ENCODE results near the gene SPTBN4.

DNA sequence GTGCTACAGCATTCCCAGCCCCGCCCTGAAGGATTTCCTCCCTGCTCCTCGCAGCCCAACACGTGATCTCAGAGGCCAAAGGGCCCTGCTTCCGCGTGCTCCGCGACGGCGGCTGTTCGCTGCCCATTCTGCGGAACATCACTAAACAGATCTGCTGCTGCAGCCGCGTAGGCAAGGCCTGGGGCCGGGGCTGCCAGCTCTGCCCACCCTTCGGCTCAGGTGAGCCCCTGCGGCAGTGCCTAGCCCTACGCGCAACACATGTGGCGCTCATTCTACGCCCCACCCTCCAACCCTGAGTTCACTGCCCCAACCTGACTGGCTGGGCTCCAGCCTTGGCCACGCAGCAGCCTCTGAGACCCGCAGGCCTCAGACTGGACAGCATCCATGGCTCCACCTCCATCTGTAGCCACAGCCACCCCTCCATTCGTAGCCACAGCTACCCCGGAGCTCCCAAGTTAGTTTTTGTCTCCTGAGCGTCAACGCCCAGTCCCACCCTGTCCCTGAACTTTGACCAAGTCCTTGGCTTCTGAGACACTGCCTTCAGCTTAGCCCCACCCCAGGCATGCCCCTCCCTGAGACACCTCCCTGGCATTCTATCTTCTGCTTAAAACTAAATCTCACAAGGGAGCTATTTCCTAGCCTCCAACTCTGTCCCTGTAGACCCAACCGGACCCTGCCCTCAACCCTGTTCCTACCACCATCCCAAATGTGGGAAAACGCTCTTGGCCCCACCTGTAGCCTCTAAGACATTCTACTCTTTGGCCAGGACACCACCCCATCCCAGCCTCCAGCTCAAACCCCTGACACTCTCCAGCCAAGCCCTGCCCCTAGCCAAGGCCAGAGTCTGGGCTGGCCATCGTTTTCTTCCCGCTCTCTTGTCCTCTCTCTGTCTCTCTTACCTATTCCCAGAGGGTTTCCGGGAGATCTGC, 140.8 kb downstream of the SPTBN4 start:
- TF ChIP-seq, protein P1, sequence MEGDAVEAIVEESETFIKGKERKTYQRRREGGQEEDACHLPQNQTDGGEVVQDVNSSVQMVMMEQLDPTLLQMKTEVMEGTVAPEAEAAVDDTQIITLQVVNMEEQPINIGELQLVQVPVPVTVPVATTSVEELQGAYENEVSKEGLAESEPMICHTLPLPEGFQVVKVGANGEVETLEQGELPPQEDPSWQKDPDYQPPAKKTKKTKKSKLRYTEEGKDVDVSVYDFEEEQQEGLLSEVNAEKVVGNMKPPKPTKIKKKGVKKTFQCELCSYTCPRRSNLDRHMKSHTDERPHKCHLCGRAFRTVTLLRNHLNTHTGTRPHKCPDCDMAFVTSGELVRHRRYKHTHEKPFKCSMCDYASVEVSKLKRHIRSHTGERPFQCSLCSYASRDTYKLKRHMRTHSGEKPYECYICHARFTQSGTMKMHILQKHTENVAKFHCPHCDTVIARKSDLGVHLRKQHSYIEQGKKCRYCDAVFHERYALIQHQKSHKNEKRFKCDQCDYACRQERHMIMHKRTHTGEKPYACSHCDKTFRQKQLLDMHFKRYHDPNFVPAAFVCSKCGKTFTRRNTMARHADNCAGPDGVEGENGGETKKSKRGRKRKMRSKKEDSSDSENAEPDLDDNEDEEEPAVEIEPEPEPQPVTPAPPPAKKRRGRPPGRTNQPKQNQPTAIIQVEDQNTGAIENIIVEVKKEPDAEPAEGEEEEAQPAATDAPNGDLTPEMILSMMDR (conservative IDR thresholded peaks at IDR 0.05 in 1 of 2, IDR thresholded peaks at IDR 0.05 in 1 of 2; ENCODE audit: extremely low read depth in 1 of 2, insufficient read depth in 1 of 2, low read depth in 1 of 2, low read length in 2 of 2): no peak
- TF ChIP-seq EZH2 (IDR thresholded peaks at IDR 0.05; ENCODE audit: borderline replicate concordance, low read length): no peak
